GM21619 (cell line): ENCODE results near the gene ANAPC2.

Source experiments
- ATAC-seq: cut with Tn5 transposase; IDR thresholded peaks from one replicate; pipeline ENCODE4 v1.9.1; 2021; ENCODE audit not compliant: unreplicated experiment

Gene ANAPC2

DNA sequence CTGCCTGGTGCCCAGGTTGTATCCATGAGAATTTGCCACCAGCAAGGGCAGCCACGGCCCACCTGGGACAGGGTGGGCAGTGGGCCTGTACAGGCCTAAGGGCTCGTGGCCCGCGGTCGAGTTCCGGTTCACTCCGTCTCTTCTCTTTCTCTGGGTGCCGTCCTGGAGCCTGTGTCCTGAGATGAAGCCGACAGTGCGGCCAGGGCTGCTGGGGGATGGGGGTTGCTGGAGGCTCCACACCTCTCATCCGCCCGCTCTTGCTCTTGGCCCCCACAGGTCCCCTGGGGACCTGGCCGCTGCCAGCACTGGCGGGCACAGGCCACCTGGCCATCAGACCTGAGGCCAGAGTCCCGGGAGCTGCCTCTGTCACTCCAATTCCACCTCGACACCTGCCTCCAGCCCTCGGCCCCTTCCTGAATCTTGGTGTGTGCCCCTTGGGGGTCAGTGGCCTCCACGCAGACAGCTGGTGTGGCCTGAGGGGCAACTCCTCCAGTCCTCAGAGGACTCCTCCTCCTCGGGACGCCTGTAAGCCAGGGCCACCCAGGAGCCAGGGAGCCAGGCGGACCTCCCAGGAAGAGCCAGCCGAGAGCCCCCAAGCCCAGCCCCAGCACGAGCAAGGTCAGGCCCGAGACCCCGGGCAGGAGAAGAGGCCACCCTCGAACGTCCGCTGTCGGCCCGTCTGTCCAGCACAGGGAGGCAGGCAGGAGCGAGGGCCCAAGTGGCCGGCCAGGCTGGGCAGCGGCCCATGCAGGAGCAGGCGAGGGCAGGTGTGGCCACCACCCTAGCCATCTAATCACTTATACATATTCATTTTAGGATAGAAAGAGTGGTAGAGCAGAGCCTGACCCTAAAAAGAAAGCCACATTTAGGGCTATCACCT lies 23.8 kb downstream of the ANAPC2 start:
- ATAC-seq, result no peak

GRCh38 chr9:137163805-137164204 lies 24.6 kb downstream of the ANAPC2 start:
- ATAC-seq, result no peak

GRCh38 chr9:137163365-137163715 lies 25.0 kb downstream of the ANAPC2 start:
- no peak for ATAC-seq

- ATAC-seq, result no peak
Observed at GRCh38 chr9:137162505-137163364, 25.6 kb downstream of the ANAPC2 start.

- no peak for ATAC-seq
Observed at GRCh38 chr9:137161558-137162486, 26.5 kb downstream of the ANAPC2 start.

DNA sequence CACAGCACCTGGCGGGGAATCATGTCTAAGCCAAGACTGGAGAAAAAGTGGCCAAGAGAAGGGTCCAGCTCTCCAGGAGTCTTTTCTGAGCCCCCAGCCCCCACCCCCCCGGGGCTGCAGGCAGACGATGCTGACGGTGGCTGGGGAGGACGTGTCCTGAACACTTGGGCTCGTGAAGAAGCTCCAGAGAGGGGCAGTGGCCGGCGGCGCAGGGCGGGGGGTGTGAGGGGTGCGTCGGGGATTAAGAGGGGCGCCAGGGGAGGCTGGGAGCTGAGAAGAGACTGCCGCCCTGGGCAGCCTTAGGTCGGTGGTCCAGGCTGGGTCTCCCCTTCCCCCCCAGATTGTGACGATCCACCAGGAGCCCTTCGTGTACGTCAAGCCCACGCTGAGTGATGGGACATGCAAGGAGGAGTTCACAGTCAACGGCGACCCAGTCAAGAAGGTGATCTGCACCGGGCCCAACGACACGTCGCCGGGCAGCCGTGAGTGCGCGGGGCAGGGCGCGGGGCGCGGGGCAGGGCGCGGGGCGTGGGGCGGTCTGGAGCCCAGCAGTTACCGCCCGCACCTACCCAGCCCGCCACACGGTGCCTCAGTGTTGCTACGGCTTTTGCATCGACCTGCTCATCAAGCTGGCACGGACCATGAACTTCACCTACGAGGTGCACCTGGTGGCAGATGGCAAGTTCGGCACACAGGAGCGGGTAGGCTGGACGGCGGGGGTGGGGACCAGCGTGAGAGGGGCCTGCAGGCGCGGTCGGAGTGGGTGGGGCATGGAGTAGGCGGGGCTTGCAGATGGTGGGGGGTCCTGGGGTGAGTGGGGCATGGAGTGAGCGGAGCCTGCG lies 27.4 kb downstream of the ANAPC2 start:
- no peak for ATAC-seq

DNA sequence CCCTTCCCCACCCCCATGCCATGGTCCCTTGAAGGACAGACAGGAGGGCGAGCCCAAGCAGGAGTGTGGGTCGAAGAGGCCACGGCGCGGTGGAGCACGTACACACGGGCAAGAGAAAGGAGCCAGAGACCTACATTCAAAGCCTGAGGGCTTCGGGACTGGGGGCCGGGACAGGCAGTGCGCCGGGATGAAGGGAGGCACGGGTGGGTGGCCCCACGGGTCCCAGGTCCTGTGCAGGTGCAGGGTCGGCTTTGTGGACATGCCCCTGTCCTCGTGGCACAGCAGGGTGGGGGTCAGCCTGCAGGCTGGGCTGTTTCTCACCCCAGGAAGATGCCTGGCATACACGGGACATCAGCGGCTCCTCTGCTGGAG lies 28.3 kb downstream of the ANAPC2 start:
- ATAC-seq, result no peak

DNA sequence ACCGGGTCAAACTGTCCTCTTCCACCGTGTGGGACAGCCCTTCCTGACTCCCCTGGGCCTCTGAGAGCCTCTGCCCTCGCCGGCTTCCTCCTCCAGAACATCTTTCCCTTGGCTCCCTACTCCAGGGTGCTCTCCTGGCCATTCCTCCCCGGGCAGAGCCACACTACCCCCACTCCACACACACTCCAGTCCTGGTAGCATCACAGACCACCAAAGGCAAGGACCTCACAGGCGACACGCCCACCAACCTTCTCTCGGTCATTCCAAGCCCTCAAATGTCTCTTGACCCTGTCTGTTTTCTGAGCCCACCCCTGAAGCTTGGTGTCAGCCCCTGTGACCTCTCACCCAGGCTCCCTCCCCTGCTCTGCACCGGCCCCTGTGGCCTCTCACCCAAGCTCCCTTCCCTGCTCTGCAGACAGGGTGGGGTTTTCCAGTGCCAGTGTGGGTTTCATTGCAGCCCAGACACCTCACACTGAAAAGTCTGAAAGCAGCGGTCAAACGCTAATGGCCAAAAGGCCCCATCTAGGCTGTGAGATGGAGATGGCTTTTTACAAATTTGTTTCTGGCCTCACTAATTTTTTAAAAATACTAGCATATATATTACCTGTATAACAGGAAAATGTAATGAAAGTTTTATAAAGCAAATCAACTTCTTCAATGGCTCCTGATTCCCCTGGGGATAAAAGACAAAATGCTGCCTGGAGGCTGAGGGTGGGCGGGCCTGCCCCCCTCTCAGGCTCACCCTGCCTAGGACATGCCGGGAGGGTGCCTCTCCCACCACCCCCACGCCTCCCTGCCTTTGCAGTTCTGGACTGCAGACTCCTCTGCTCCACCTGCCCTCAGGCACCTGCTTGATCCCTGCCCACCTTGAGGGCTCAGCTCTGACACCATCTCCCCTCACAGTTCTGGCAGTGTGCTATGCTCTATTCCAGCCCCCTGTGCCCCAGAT lies 29.0 kb downstream of the ANAPC2 start:
- no peak for ATAC-seq

DNA sequence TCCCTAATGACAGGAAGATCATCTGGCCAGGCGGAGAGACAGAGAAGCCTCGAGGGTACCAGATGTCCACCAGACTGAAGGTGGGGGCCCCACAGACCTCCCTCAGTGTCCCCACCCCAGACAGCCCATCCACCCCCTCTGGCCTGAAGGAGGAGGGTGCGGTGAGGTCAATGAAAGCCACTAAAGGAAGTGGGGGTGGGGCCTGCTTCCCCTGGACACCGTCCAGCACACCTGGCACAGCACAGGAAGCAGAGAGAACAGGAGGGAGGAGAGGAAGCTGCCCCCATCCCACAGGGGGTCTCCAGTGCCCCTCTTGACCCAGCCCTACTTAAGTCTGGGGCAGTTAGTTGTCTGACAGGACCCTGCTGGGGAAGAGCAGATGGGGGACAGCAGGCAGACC lies 29.7 kb downstream of the ANAPC2 start:
- ATAC-seq, result no peak

- no peak for ATAC-seq
Observed at GRCh38 chr9:137157618-137158415, 30.5 kb downstream of the ANAPC2 start.

DNA sequence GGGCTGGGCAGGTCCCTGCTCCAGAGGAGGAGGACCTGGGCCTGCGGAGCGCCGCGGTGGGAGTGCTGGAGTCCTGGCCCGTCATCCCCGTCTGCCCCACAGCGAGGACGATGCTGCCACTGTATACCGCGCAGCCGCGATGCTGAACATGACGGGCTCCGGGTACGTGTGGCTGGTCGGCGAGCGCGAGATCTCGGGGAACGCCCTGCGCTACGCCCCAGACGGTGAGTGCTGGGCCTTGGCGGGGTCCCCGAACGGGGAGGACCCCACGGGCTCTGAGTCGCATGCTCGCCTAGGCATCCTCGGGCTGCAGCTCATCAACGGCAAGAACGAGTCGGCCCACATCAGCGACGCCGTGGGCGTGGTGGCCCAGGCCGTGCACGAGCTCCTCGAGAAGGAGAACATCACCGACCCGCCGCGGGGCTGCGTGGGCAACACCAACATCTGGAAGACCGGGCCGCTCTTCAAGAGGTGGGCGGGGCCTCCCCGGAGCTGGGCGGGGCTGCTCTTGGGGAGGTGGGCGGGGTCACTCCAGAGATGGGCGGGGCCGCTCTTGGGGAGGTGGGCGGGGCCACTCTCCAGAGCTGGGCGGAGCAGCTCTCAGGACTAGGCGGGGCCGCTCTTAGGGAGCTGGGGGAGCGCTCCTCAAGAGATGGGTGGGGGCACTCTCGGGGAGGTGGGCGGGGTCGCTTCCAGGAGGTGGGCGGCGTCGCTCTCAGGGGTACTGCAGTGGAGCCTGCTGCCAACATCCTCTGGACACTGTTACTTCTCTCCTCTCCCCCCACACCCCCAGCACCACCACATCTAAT lies 31.6 kb downstream of the ANAPC2 start:
- ATAC-seq, result no peak

GRCh38 chr9:137152844-137153405 lies 35.4 kb downstream of the ANAPC2 start:
- no peak for ATAC-seq

DNA sequence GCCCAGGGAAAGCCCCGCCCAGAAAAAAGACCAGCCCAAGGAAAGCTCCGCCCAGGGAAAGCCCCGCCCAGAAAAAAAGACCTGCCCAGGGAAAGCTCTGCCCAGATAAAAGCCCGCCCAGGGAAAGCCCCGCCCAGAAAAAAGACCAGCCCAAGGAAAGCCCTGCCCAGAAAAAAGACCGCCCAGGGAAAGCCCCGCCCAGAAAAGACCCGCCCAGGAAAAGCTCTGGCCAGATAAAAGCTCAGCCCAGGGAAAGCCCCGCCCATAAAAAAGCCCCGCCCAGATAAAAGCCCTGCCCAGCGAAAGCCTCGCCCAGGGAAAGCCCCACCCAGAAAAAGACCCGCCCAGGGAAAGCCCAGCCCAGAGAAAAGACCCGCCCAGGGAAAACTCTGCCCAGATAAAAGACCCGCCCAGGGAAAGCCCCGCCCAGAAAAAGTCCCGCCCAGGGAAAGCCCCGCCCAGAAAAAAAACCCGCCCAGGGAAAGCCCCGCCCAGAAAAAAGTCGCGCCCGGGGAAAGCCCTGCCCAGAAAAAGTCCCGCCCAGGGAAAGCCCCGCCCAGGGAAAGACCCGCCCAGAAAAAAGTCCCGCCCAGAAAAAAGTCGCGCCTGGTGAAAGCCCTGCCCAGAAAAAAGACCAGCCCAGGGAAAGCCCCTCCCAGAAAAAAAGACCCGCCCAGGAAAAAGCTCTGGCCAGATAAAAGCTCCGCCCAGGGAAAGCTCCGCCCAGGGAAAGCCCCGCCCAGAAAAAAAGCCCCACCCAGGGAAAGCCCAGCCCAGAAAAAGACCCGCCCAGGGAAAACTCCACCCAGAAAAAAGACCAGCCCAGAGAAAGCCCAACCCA lies 37.5 kb downstream of the ANAPC2 start:
- peak; percentile 46 for ATAC-seq

GRCh38 chr9:137149942-137150616 lies 38.3 kb downstream of the ANAPC2 start:
- peak; percentile 24 for ATAC-seq

DNA sequence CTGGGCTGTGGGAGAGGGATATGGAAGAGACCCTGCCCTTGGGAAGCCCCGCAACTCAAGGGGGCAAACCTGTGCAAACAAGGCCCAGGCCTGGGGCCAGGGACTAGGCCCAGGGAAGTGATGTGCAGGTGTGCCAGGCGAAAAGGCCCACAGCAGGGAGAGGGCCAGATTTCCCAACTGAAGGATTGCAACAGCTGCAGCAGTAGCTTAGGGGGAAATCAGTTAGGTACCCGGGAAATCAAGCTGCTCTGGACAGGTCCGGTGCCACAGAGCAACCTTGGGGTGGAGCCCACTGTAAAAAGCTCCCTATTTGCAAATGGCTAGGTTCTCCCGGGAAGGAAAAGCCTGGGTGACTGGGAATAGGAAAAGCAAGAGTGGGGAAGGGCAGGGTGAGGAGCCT lies 39.0 kb downstream of the ANAPC2 start:
- no peak for ATAC-seq

DNA sequence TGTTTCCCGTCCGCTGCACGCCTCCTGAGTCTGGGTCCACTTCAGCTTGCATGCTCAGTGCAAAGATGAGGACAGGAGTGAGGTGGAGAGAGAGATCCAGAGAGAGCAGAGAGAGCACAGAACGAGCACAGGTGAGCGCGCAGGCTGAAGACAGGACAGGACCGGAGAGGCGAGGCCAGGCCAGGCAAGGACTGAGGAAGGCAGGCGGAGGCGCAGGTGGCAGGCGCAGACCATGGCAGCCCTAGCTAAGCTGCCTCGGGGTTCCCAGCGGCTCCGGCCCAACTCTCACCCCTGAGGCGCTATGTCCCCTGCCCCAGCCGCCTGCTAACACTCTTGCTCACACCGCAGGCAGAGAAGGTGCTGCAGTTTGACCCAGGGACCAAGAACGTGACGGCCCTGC lies 39.7 kb downstream of the ANAPC2 start:
- no peak for ATAC-seq
